Measurements from ENCODE around the gene AKR1C4.
"Not testable (repeated sequence)": the region's sequence is repeated elsewhere in the genome, so short reads cannot be mapped to it uniquely, and the experiment has no call there.

The AKR1C4 gene

DNA sequence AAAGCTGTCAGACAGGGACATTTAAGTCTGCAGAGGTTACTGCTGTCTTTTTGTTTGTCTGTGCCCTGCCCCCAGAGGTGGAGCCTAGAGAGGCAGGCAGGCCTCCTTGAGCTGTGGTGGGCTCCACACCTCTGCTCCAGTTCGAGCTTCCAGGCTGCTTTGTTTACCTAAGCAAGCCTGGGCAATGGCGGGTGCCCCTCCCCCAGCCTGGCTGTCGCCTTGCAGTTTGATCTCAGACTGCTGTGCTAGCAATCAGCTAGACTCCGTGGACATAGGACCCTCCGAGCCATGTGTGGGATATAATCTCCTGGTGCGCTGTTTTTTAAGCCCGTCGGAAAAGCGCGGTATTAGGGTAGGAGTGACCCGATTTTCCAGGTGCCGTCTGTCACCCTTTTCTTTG, 16.1 kb upstream of the AKR1C4 start:
- H3K27me3 ChIP-seq (ENCODE audit: insufficient read depth, low read length); H3K4me1 ChIP-seq (ENCODE audit: insufficient read depth, low read length); H2AFZ ChIP-seq (ENCODE audit: low read depth, low read length); H3K36me3 ChIP-seq (ENCODE audit: insufficient read depth, low read length); H3K9me3 ChIP-seq (ENCODE audit: low read length); H3K4me3 ChIP-seq (ENCODE audit: low read length): not testable (repeated sequence)

DNA sequence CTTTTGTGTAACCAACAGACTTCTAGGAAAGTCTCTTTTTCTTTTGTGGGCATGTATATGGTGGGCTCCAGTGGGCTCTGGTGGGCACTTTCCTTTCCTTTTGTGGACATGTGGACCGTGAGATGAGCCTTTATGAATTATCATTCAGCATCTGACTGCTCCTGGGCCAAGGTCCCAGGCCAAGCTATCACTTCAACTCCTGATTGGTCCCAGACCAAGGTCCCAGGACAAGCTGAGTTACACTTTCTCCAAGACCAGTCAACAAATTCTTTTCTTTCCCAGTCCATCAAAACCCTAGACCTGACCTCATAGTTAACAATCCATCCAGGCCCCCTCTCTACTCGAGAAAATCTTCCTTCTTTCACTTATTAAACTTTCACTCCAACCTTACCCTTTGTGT, 12.7 kb upstream of the AKR1C4 start:
- H3K4me1 ChIP-seq (ENCODE audit: insufficient read depth, low read length): no peaks in the 10 kb centered on the region
- no peaks in the 10 kb centered on the region for H3K9me3 ChIP-seq (ENCODE audit: low read length)

DNA sequence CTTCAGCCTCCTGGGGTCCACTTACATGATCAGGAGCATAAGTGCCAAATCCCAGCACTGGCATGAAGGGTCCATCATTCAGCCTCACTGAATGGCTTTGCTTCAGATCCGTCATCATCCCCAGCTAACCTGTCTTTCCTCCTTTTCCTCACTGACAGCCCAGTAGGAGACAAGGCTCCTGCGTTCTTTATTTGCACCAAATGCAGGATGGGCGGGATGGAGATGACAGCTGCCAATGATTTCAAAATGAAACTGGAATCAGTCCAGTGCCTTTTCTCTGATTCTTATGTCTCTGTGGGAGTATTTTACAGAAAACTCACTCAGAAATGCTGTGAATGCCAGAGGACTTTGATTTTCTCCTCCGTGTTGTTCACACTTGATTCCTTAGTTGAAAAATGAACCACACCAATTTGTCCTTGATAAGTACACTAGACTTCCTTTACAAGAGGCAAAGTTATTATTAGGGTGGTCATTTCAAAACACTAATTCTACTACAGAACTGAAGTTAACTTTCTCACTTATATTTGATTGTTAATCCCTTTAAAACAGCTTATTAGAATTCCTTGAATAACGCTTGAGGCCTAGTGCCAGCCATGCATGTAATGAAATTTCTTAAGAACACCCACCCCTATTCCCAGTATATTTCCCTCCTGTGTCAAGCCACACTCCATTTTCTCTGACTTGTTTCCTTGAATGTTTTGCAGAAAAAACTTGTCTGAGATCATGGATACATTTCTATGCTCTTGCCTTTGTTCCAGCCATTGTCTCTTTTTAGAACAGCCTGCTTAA, 11.5 kb upstream of the AKR1C4 start, which contains the start of gene AKR1C8:
AKR1C8 (minus strand) TSS at position 164 of the 789 bp plus-strand sequence; CDS start at position 118, 46 bp downstream.
- no peaks in the 10 kb centered on the region for H3K9me3 ChIP-seq (ENCODE audit: low read length)
- H3K4me3 ChIP-seq (ENCODE audit: low read length): no peak within 1 kb of the TSS
- H3K36me3 ChIP-seq (ENCODE audit: insufficient read depth, low read length): no peaks in the 10 kb centered on the region
- no peaks in the 10 kb centered on the region for H3K4me1 ChIP-seq (ENCODE audit: insufficient read depth, low read length)
- no peaks in the 10 kb centered on the region for H3K27me3 ChIP-seq (ENCODE audit: insufficient read depth, low read length)
- H2AFZ ChIP-seq (ENCODE audit: low read depth, low read length): peak within 1 kb of the TSS; percentile 7

More for the DNA sequence above, 12.7 kb upstream of the AKR1C4 start:
- no peaks in the 10 kb centered on the region for H3K27me3 ChIP-seq (ENCODE audit: insufficient read depth, low read length)
- H3K36me3 ChIP-seq (ENCODE audit: insufficient read depth, low read length): no peaks in the 10 kb centered on the region
- no peak overlapping the region for H2AFZ ChIP-seq (ENCODE audit: low read depth, low read length)
- H3K4me3 ChIP-seq (ENCODE audit: low read length): no peak overlapping the region

DNA sequence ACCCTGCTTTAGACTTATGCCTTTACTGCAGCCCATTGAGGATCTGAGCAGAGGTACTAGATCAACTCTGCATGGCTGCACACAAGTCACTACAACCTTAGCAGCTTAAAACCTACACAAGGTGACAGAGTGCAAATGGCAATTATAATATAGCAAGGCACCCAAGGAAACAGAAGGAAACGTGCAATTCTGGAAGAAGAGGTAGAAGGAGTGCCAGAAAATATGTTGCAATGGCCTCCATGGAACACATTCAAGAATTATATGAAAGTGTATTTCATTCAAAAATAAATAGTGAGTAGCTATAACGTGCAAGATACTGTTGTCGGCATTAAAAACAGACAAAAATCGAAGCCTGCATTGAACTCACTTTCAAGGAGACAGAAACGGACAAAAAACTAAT, 8.8 kb upstream of the AKR1C4 start:
- no peaks in the 10 kb centered on the region for H3K9me3 ChIP-seq (ENCODE audit: low read length)
- no peak overlapping the region for H2AFZ ChIP-seq (ENCODE audit: low read depth, low read length)
- no peaks in the 10 kb centered on the region for H3K36me3 ChIP-seq (ENCODE audit: insufficient read depth, low read length)
- H3K4me3 ChIP-seq (ENCODE audit: low read length): no peak overlapping the region
- H3K27me3 ChIP-seq (ENCODE audit: insufficient read depth, low read length): no peaks in the 10 kb centered on the region
- no peaks in the 10 kb centered on the region for H3K4me1 ChIP-seq (ENCODE audit: insufficient read depth, low read length)

DNA sequence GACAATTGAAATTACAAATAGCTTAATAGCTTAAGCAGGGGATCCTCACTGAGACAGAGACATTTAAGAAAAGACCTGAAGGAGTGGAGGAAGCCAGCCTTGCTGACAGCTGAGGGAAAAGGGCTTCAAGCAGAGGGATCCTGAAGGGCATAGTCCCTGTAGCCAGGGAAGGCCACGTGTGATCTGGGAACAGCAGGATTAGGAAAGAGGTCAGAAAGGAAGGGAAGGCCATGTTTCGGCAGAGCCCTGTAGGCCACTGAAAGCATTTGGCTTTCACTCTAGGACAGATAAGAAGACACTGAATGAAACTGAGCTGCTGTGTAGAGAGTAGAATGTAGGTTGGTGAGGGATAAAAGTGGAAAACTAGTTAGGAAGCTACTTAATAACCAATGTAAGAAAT, 8.3 kb upstream of the AKR1C4 start:
- Histone ChIP-seq H3K27me3 (ENCODE audit: insufficient read depth, low read length) (no peaks in the 10 kb centered on the region), H3K4me1 (ENCODE audit: insufficient read depth, low read length) (no peaks in the 10 kb centered on the region), H3K9me3 (ENCODE audit: low read length) (no peaks in the 10 kb centered on the region), H3K36me3 (ENCODE audit: insufficient read depth, low read length) (no peaks in the 10 kb centered on the region), H2AFZ (ENCODE audit: low read depth, low read length) (no peak overlapping the region), H3K4me3 (ENCODE audit: low read length) (no peak overlapping the region)

DNA sequence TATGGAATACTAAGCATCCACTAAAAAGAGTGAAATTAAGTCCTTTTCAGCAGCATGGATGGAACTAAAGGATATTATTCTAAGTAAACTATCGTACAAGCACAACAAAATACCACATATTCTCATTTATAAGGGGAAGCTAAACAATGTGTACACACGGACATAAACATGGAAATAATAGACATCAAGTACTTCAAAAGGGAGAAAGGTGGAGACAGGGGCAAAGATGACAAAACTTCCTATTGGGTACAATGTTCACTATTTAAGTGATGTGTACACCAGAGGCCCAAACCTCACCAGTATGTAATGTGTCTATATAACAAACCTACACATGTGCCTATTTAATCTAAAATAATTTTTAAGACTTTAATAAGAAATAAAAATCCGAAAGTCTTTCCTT, 2.2 kb upstream of the AKR1C4 start:
- H3K9me3 ChIP-seq (ENCODE audit: low read length): no peaks in the 10 kb centered on the region
- H2AFZ ChIP-seq (ENCODE audit: low read depth, low read length): no peak overlapping the region
- no peaks in the 10 kb centered on the region for H3K27me3 ChIP-seq (ENCODE audit: insufficient read depth, low read length)
- no peaks in the 10 kb centered on the region for H3K36me3 ChIP-seq (ENCODE audit: insufficient read depth, low read length)
- H3K4me3 ChIP-seq (ENCODE audit: low read length): no peak overlapping the region
- H3K4me1 ChIP-seq (ENCODE audit: insufficient read depth, low read length): no peaks in the 10 kb centered on the region

DNA sequence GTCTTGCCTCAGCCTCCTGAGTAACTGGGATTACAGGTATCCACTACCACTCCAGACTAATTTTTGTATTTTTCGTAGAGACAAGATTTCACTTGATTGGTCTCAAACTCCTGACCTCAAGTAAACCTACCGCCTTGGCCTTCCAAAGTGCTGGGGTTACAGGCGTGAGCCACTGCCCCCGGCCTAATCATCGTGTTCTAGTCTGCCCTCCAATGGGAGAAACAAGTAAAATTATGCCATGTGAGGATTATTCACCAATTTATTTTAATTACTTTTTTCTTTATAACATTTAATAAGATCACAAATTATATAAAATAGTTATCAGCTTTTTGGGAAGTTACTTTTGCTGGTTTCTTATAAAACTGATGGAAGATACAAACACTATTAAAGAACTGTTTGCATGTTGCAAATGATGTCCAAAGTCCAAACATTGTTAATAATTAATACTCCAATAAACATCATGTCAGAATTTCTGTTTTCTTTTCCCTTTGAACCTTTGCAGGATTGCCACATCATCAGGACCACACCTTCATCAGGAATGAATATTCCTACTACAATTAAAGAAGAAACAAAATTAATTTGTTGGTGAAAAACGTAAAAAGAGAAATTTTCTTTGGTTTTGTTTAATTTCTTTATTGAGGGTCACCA, 786 bp upstream of the AKR1C4 start:
- H2AFZ ChIP-seq (ENCODE audit: low read depth, low read length): no peak overlapping the region
- H3K27me3 ChIP-seq (ENCODE audit: insufficient read depth, low read length): no peaks in the 10 kb centered on the region
- no peaks in the 10 kb centered on the region for H3K9me3 ChIP-seq (ENCODE audit: low read length)
- no peaks in the 10 kb centered on the region for H3K36me3 ChIP-seq (ENCODE audit: insufficient read depth, low read length)
- H3K4me3 ChIP-seq (ENCODE audit: low read length): no peak overlapping the region
- H3K4me1 ChIP-seq (ENCODE audit: insufficient read depth, low read length): no peaks in the 10 kb centered on the region

DNA sequence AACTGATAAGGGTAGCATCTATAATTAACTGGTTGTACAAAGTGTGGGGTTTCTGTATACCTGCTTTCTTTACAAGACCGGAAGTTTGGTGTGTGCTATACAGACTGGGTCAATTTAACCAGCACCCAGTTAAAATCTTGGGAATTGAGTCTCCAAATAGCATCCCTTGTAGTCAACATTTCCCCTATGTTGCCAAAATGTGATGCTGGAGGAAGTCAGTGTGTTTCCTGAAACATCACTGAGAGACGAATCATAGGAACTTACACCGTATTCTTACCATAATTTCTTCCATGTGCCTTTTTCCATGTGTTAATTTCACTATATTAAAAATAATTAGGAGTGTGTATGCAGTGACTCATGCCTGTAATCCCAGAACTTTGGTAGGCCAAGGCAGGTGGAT, 1.7 kb downstream of the AKR1C4 start:
- Histone ChIP-seq H3K9me3 (ENCODE audit: low read length) (no peaks in the 10 kb centered on the region), H3K36me3 (ENCODE audit: insufficient read depth, low read length) (no peaks in the 10 kb centered on the region), H3K27me3 (ENCODE audit: insufficient read depth, low read length) (no peaks in the 10 kb centered on the region), H2AFZ (ENCODE audit: low read depth, low read length) (no peak overlapping the region), H3K4me3 (ENCODE audit: low read length) (no peak overlapping the region), H3K4me1 (ENCODE audit: insufficient read depth, low read length) (no peaks in the 10 kb centered on the region)

DNA sequence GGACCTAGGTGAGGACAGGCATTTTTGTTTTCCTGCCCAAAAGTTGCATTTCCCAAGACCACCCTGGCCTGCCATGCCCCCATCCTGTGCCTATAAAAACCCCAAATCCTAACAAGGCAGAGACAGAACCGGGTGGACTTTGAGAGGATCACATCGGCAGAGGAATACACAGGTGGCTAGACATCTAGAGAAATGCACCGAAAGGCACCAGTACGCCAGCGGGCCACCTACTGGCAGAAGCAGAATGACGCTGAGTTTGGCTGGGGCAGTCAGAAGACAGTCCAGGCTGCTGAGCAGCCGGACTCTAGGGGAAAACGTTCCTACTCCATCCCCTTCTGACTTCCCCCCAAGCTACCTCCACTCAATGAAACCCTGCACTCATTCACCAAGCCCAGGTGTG, 2.8 kb downstream of the AKR1C4 start:
- Histone ChIP-seq H3K4me3 (ENCODE audit: low read length) (no peak overlapping the region), H3K4me1 (ENCODE audit: insufficient read depth, low read length) (no peaks in the 10 kb centered on the region), H3K9me3 (ENCODE audit: low read length) (no peaks in the 10 kb centered on the region), H3K27me3 (ENCODE audit: insufficient read depth, low read length) (no peaks in the 10 kb centered on the region), H2AFZ (ENCODE audit: low read depth, low read length) (no peak overlapping the region), H3K36me3 (ENCODE audit: insufficient read depth, low read length) (no peaks in the 10 kb centered on the region)

DNA sequence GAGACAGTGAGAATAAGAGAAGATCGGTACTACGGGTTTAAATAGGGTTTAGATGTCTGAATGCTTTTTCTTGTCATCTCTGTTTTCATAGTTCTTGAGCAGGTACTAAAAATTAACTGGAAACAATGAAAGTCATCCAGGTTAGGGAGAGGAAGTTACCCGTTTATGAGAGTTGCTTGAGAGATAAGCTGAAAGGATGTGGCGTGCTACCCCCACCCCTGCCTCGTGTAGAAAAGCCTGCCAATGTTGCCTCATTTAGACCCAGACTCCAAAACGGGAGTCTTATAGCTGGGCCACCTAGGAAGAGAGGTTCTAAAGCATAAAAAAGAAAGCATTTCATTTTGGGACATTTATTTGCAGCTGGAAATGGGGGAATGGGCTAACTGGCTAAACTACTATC, 10.2 kb downstream of the AKR1C4 start:
- H2AFZ ChIP-seq (ENCODE audit: low read depth, low read length): no peak overlapping the region
- no peaks in the 10 kb centered on the region for H3K36me3 ChIP-seq (ENCODE audit: insufficient read depth, low read length)
- H3K27me3 ChIP-seq (ENCODE audit: insufficient read depth, low read length): no peaks in the 10 kb centered on the region
- no peaks in the 10 kb centered on the region for H3K4me1 ChIP-seq (ENCODE audit: insufficient read depth, low read length)
- no peak overlapping the region for H3K4me3 ChIP-seq (ENCODE audit: low read length)
- H3K9me3 ChIP-seq (ENCODE audit: low read length): no peaks in the 10 kb centered on the region

DNA sequence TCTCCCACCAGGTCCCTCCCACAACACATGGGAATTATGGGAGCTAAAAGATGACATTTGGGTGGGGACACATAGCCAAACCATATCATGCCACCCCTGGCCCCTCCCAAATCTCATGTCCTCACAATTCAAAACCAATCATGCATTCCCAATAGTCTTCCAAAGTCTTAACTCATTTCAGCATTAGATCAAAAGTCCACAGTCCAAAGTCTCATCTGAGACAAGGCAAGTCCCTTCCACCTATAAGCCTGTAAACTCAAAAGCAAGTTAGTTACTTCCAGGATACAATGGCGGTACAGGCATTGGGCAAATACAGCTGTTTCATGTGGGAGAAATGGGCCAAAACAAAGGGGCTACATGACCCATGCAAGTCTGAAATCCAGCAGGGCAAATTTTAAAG, 13.1 kb downstream of the AKR1C4 start:
- H3K4me1 ChIP-seq (ENCODE audit: insufficient read depth, low read length); H3K4me3 ChIP-seq (ENCODE audit: low read length); H2AFZ ChIP-seq (ENCODE audit: low read depth, low read length): not testable (repeated sequence)

DNA sequence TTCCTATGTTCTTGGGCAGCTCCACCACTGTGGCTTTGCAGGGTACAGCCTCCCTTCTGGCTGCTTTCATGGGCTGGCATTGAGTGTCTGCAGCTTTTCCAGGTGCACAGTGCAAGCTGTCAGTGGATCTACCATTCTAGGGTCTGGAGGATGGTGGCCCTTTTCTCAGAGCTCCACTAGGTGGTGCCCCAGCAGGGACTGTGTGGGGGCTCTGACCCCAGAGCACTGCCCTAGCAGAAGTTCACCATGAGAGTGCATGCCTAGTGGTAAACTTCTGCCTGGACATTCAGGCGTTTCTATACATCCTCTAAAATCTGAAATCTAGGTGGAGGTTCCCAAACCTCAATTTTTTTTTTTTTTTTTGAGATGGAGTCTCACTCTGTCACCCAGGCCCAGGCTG, 13.6 kb downstream of the AKR1C4 start:
- not testable (repeated sequence) for H3K9me3 ChIP-seq (ENCODE audit: low read length); H3K27me3 ChIP-seq (ENCODE audit: insufficient read depth, low read length); H3K36me3 ChIP-seq (ENCODE audit: insufficient read depth, low read length); H3K4me3 ChIP-seq (ENCODE audit: low read length); H2AFZ ChIP-seq (ENCODE audit: low read depth, low read length); H3K4me1 ChIP-seq (ENCODE audit: insufficient read depth, low read length)

More for the DNA sequence above, 13.1 kb downstream of the AKR1C4 start:
- not testable (repeated sequence) for H3K9me3 ChIP-seq (ENCODE audit: low read length); H3K27me3 ChIP-seq (ENCODE audit: insufficient read depth, low read length); H3K36me3 ChIP-seq (ENCODE audit: insufficient read depth, low read length)

DNA sequence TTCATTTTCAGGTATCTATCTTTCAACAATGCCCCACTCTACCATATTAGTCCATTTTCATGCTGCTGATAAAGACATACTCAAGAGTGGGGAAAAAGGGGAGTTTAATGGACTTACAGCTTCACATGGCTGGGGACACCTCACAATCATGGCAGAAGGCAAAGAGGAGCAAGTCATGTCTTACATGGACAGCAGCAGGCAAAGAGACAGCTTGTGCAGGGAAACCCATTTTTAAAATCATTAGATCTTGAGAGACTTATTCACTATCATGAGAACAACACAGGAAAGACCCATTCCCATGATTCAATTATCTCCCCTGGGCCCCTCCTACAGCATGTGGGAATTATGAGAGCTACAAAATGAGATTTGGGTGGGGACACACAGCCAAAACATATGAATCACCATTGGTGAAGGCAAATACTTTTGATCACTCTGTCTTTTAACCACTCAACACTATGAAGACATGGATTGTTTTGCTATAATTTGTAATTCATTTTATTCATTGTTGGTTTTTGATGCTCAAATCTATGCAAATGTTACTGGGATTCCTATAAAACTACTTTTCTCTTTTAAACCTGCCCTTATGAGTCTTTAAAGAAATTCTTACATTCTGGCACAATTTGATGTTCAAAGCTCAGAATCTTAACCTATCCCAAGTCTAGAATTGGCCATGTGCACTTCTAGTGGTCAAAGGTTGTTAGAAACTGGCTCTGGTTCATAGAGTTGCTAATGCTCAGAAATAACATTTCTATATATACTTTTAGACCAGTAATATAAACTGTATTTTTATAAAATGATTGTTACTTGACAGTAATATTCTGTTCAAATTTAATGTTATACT, 15.3 kb downstream of the AKR1C4 start:
- no peaks in the 10 kb centered on the region for H3K27me3 ChIP-seq (ENCODE audit: insufficient read depth, low read length)
- H2AFZ ChIP-seq (ENCODE audit: low read depth, low read length): no peak overlapping the region
- no peaks in the 10 kb centered on the region for H3K36me3 ChIP-seq (ENCODE audit: insufficient read depth, low read length)
- no peaks in the 10 kb centered on the region for H3K9me3 ChIP-seq (ENCODE audit: low read length)
- H3K4me1 ChIP-seq (ENCODE audit: insufficient read depth, low read length): no peaks in the 10 kb centered on the region
- no peak overlapping the region for H3K4me3 ChIP-seq (ENCODE audit: low read length)
